ENCODE measurements around the gene GP2. TPM values are rescaled to one million over a fixed set of nuclear protein-coding genes. Genes with fewer than 3 reads are reported as not detected.

The GP2 gene
- not detected in 2 replicates for total RNA-seq (2012; rRNA removed)

DNA sequence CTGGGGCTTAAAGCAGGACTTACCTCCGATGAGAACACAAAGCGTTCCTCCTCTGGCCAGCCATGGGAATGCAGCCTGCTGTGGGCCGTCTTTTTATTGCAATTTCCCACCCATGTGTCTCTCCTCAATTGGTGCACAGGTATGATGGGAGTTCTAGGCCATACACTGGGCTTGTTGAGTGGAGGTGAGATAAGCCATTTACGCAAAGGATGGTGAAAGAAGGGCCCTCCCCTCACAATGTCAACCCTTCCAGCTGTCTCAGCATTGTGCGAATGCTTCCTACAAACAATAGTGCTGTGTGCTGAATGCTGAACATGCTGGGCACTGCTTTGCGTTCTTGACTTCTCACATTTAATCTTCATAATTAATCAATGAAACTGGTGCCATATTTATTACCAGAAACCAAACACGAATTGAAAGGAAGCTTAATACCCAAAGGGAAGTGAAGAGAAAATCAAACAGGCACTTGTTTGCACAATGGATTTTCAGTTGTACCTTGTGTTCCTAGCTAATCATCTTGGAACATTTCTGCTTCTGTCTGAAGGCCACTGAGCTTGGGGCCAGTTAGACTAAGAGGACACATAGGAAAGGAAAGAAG is at the start of gene GP2:
TSS of gene GP2 (minus strand) at position 70 of the 598 bp plus-strand sequence. CDS start 1,082 bp downstream, outside the sequence.
- no peaks in the 10 kb centered on the region for H3K4me1 ChIP-seq (ENCODE audit: control insufficient read depth, insufficient read depth, low read length)
- H3K4me2 ChIP-seq (ENCODE audit: low read length): no peak within 1 kb of the TSS
- no peaks in the 10 kb centered on the region for H3K9me3 ChIP-seq (replicated peaks; ENCODE audit: low read length)

DNA sequence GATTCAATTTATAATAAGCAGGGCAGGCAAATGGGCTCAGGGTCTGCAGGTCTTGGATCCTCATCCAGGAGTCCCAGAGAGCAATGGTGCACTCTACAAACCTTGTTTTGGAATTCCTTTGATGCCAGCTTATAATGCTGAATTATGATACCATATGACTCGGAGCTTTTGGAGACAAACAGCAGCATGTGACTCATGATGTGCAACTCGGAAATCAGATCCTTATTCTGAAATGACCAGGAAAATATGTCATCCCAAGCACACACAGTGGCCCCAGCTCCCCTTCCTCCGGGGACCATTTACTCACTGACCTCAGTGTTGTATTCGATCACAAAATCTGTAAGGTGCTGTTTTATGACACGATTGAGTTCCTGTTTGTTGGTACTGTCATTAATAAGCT is 45.4 kb upstream of the GP2 start:
- Histone ChIP-seq H3K36me3 (ENCODE audit: insufficient read depth, low read length) (no peaks in the 10 kb centered on the region), H3K4me2 (ENCODE audit: low read length) (no peak overlapping the region), H3K9ac (ENCODE audit: low read depth, low read length) (no peak overlapping the region), H3K4me3 (ENCODE audit: low read length) (no peak overlapping the region), H3K9me3 (replicated peaks; ENCODE audit: low read length) (no peaks in the 10 kb centered on the region), H3K27me3 (ENCODE audit: control insufficient read depth, insufficient read depth, low read length) (peaks cover 3% of the 10 kb centered on the region), H3K4me1 (ENCODE audit: control insufficient read depth, insufficient read depth, low read length) (no peaks in the 10 kb centered on the region)

More for the DNA sequence above, at the start of gene GP2:
- Histone ChIP-seq H3K27me3 (ENCODE audit: control insufficient read depth, insufficient read depth, low read length) (no peaks in the 10 kb centered on the region), H3K36me3 (ENCODE audit: insufficient read depth, low read length) (no peaks in the 10 kb centered on the region), H3K4me3 (ENCODE audit: low read length) (no peak within 1 kb of the TSS), H3K9ac (ENCODE audit: low read depth, low read length) (no peak within 1 kb of the TSS)

DNA sequence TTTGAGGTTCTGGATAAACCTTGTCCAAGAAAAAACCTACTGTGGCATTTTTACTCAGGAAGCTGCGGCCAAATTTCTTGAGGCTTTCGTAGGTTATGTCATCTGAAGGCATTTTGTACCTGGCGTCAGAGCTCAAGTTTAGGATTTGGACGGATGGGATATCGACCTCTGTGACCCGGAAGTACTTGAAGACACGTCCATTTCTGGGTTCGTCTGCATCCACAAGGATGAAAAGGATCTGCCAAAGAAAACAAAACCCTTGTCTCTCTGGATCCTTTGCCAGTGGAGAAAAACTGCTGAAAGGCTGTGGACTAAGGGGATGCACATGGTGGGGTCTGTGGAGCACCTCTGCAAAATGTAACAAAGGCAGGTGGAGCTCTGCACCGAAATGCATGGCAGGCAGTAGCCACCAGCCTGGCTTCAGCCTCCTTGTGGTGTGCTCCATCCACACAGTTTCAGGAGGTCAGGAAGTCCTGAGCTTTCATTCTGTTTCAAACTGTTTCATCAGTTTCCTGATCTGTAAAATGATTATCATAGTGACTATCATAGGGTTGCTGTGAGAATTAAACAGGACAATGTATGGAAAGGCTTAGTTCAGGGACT is 42.2 kb upstream of the GP2 start:
- no peak overlapping the region for H3K4me3 ChIP-seq (ENCODE audit: low read length)
- no peak overlapping the region for H3K4me2 ChIP-seq (ENCODE audit: low read length)
- no peaks in the 10 kb centered on the region for H3K4me1 ChIP-seq (ENCODE audit: control insufficient read depth, insufficient read depth, low read length)
- H3K9ac ChIP-seq (ENCODE audit: low read depth, low read length): no peak overlapping the region
- no peaks in the 10 kb centered on the region for H3K36me3 ChIP-seq (ENCODE audit: insufficient read depth, low read length)
- H3K9me3 ChIP-seq (replicated peaks; ENCODE audit: low read length): no peaks in the 10 kb centered on the region
- peaks cover 3% of the 10 kb centered on the region for H3K27me3 ChIP-seq (ENCODE audit: control insufficient read depth, insufficient read depth, low read length)

- Histone ChIP-seq H3K27me3 (ENCODE audit: control insufficient read depth, insufficient read depth, low read length) (peaks cover 3% of the 10 kb centered on the region), H3K9ac (ENCODE audit: low read depth, low read length) (no peak overlapping the region), H3K4me2 (ENCODE audit: low read length) (no peak overlapping the region), H3K4me1 (ENCODE audit: control insufficient read depth, insufficient read depth, low read length) (no peaks in the 10 kb centered on the region), H3K36me3 (ENCODE audit: insufficient read depth, low read length) (no peaks in the 10 kb centered on the region), H3K4me3 (ENCODE audit: low read length) (no peak overlapping the region), H3K9me3 (replicated peaks; ENCODE audit: low read length) (no peaks in the 10 kb centered on the region)
Measured at GRCh38 chr16:20364051-20364450, 36.7 kb upstream of the GP2 start.

GRCh38 chr16:20363191-20363590 is 35.9 kb upstream of the GP2 start:
- H3K4me2 ChIP-seq (ENCODE audit: low read length): no peak overlapping the region
- H3K36me3 ChIP-seq (ENCODE audit: insufficient read depth, low read length): no peaks in the 10 kb centered on the region
- no peaks in the 10 kb centered on the region for H3K9me3 ChIP-seq (replicated peaks; ENCODE audit: low read length)
- H3K4me1 ChIP-seq (ENCODE audit: control insufficient read depth, insufficient read depth, low read length): no peaks in the 10 kb centered on the region
- H3K4me3 ChIP-seq (ENCODE audit: low read length): no peak overlapping the region
- H3K9ac ChIP-seq (ENCODE audit: low read depth, low read length): no peak overlapping the region
- peaks cover 2% of the 10 kb centered on the region for H3K27me3 ChIP-seq (ENCODE audit: control insufficient read depth, insufficient read depth, low read length)

DNA sequence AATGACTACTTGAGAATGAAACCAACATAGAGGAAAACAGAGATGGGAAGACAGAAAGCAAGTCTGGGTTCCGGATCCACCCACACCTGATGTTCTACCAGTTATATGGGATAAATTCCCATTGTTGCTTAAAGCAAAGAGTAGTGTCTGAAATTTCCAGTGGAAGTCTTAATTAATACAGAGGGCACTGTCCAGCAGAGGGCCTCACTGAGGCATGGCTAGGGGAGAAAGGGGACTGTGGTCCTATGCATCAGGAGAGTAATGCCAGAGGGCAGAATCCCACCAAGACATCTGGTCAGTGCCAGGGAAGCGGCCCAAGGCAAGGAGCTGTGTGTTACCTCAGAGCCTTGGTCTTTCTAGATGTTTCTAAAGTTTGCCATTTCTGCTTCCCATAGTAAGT is 32.7 kb upstream of the GP2 start:
- H3K9ac ChIP-seq (ENCODE audit: low read depth, low read length): no peak overlapping the region

DNA sequence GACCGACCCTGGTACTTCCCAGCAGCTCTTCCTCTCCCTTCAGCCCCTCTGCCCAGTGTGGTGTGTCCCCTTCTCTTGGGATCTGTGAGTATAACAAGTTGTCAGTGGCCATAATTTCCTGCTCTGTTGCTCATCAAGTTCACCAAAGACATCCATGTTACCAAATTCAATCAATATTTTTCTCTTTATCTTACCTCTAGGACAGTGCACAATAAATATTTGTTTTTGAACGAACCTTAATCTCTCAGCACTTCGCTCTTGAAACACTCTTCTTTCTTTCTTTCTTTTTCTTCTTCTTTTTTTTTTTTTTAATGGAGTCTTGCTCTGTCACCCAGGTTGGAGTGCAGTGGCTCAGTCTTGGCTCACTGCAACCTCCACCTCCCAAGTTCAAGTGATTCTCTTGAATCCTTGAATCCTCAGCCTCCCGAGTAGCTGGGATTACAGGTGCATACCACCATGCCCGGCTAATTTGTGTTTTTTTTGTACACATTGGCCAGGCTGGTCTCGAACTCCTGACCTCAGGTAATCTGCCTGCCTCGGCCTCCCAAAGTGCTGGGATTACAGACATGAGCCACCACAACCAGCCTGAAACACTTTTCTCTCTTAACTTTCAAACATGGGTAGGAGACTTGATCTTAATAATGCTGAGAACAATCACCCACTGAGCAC is 27.9 kb upstream of the GP2 start:
- no peaks in the 10 kb centered on the region for H3K9me3 ChIP-seq (replicated peaks; ENCODE audit: low read length)
- H3K4me1 ChIP-seq (ENCODE audit: control insufficient read depth, insufficient read depth, low read length): no peaks in the 10 kb centered on the region
- no peak overlapping the region for H3K4me2 ChIP-seq (ENCODE audit: low read length)
- H3K27me3 ChIP-seq (ENCODE audit: control insufficient read depth, insufficient read depth, low read length): no peaks in the 10 kb centered on the region
- no peak overlapping the region for H3K9ac ChIP-seq (ENCODE audit: low read depth, low read length)
- no peak overlapping the region for H3K4me3 ChIP-seq (ENCODE audit: low read length)
- H3K36me3 ChIP-seq (ENCODE audit: insufficient read depth, low read length): no peaks in the 10 kb centered on the region

More for the DNA sequence above, 32.7 kb upstream of the GP2 start:
- Histone ChIP-seq H3K36me3 (ENCODE audit: insufficient read depth, low read length) (no peaks in the 10 kb centered on the region), H3K4me3 (ENCODE audit: low read length) (no peak overlapping the region), H3K9me3 (replicated peaks; ENCODE audit: low read length) (no peaks in the 10 kb centered on the region), H3K4me1 (ENCODE audit: control insufficient read depth, insufficient read depth, low read length) (no peaks in the 10 kb centered on the region), H3K27me3 (ENCODE audit: control insufficient read depth, insufficient read depth, low read length) (no peaks in the 10 kb centered on the region), H3K4me2 (ENCODE audit: low read length) (no peak overlapping the region)

GRCh38 chr16:20353379-20353778 is 26.1 kb upstream of the GP2 start:
- Histone ChIP-seq H3K9me3 (replicated peaks; ENCODE audit: low read length) (no peaks in the 10 kb centered on the region), H3K4me2 (ENCODE audit: low read length) (no peak overlapping the region), H3K9ac (ENCODE audit: low read depth, low read length) (no peak overlapping the region), H3K4me3 (ENCODE audit: low read length) (no peak overlapping the region), H3K4me1 (ENCODE audit: control insufficient read depth, insufficient read depth, low read length) (no peaks in the 10 kb centered on the region), H3K27me3 (ENCODE audit: control insufficient read depth, insufficient read depth, low read length) (no peaks in the 10 kb centered on the region), H3K36me3 (ENCODE audit: insufficient read depth, low read length) (no peaks in the 10 kb centered on the region)

- Histone ChIP-seq H3K4me1 (ENCODE audit: control insufficient read depth, insufficient read depth, low read length) (no peaks in the 10 kb centered on the region), H3K4me2 (ENCODE audit: low read length) (no peak within 1 kb of the TSS), H3K4me3 (ENCODE audit: low read length) (no peak within 1 kb of the TSS), H3K9ac (ENCODE audit: low read depth, low read length) (no peak within 1 kb of the TSS), H3K36me3 (ENCODE audit: insufficient read depth, low read length) (no peaks in the 10 kb centered on the region), H3K9me3 (replicated peaks; ENCODE audit: low read length) (no peaks in the 10 kb centered on the region), H3K27me3 (ENCODE audit: control insufficient read depth, insufficient read depth, low read length) (no peaks in the 10 kb centered on the region)
Measured at GRCh38 chr16:20352615-20353014, 25.3 kb upstream of the GP2 start, which contains the start of gene UMOD. Gene UMOD (minus strand): TSS chr16:20352715. CDS start chr16:20350737, 1,978 bp downstream.

DNA sequence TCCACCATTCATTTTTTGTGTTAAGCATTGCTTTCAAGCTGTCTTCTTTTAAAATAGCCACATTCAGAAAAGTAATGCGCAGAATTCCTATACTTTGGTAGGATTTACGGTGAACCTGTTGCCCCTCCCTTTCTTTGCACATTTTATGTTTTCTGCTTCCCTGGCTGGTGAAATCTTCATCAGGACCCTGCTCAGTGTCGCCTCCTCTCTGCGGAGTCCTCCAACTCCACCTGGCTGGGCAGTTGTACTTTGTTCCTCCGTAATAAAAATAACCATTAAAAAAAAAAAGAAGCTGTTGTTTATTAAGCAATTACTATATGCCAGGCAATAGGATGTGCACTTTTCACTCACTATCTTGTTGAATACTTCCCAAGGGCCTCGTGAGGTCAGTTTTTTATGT is 22.3 kb upstream of the GP2 start:
- no peak overlapping the region for H3K4me3 ChIP-seq (ENCODE audit: low read length)
- no peaks in the 10 kb centered on the region for H3K4me1 ChIP-seq (ENCODE audit: control insufficient read depth, insufficient read depth, low read length)
- no peaks in the 10 kb centered on the region for H3K27me3 ChIP-seq (ENCODE audit: control insufficient read depth, insufficient read depth, low read length)
- H3K36me3 ChIP-seq (ENCODE audit: insufficient read depth, low read length): no peaks in the 10 kb centered on the region
- H3K9me3 ChIP-seq (replicated peaks; ENCODE audit: low read length): no peaks in the 10 kb centered on the region
- H3K9ac ChIP-seq (ENCODE audit: low read depth, low read length): no peak overlapping the region
- no peak overlapping the region for H3K4me2 ChIP-seq (ENCODE audit: low read length)

DNA sequence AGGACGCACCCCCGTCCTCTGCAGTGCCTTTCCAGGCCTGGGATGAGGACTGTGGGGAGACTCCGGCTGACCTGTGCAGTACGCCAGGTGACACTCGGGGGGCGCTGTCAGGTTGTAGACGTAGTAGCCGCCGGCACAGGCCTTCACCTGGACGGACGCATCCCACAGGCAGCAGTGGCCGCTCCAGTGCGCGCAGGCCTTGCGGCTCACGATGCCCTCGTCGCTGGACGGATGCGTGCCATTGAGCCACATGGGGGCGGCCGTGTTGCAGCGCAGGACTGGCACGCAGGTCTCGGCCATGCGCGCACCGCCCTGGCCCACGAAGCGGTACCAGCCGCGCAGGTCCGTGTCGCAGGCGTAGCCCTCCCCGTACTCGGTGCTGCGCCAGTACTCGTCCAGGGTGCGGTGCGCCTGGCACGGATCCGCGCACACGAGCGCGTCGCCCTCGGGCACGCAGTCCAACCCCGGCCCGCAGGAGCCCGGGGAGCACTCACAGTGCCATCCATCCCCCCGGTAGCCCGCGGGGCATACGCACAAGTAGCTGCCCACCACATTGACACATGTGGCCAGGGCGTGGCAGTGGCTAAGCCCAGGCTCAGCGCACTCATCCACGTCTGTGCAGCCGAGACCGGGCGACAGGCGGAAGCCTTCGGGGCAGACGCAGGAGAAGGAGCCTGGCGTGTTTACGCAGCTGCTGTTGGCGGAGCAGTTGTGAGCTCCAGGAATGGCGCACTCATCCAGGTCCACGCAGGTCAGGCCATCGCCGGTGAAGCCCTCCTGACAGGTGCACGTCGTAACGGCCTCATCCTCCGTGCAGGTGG is 21.3 kb upstream of the GP2 start:
- no peak overlapping the region for H3K4me3 ChIP-seq (ENCODE audit: low read length)
- no peaks in the 10 kb centered on the region for H3K9me3 ChIP-seq (replicated peaks; ENCODE audit: low read length)
- no peaks in the 10 kb centered on the region for H3K27me3 ChIP-seq (ENCODE audit: control insufficient read depth, insufficient read depth, low read length)
- H3K9ac ChIP-seq (ENCODE audit: low read depth, low read length): no peak overlapping the region
- H3K36me3 ChIP-seq (ENCODE audit: insufficient read depth, low read length): no peaks in the 10 kb centered on the region
- H3K4me2 ChIP-seq (ENCODE audit: low read length): no peak overlapping the region
- no peaks in the 10 kb centered on the region for H3K4me1 ChIP-seq (ENCODE audit: control insufficient read depth, insufficient read depth, low read length)
